Stimulated activated CD4-positive, alpha-beta T cell treated with anti-CD3 and anti-CD28 coated beads, TNF-alpha, amount 100 ng/mL, for 24 hours (primary cell): ENCODE results near the gene HHIPL1.
A peak's percentile ranks its signal among the peaks of the same experiment; 100 is the strongest.

ENCODE experiments used
- DNase-seq, 3 experiments: peaks; one replicate each; pipeline ENCODE4 v3.0.0-alpha.2; 2020; ENCODE audit warnings: low read depth in 3 of 3

The HHIPL1 gene

GRCh38 chr14:99675382-99675835, 30.5 kb downstream of the HHIPL1 start:
- DNase-seq: no peak

DNA sequence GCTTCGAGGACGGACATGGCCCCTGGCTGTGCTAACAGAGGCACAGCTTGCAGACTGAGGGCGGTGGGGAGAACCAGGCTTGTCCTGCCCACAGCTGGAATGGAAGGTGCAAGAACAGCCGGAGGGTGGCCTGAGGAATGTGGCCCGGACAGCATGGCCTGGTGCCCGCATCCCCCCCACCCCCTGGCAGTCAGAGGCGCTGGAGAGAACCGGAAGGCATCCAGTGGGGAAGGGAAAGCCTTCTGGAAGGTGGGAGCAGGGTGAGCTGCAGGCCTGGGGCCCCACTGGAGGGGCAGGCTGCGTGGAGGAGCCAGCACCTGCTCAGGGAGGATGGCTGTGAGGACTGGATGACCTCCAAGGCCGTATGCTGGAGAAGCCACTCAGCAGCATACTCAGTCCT, 31.0 kb downstream of the HHIPL1 start:
- no peak for DNase-seq

DNA sequence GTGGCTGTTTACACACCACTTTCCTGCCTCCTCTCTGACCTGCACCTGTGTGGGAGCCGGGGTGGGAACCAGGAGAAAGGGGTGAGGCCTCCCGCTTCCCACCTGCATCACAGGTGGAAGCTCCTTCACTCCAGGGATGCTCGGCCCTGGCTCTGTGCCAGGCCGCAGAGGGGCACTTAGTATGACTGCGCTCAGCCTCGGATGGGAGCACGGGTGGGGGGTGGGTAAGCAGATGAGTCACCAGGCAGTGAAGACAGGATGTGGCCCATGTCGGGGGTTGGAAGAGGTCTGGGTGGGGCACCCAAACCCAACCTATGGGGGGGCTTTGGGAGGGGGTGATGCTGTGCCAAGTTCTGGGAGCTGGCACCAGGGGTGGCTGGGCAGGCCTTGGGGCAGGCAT, 31.7 kb downstream of the HHIPL1 start:
- DNase-seq: no peak

DNA sequence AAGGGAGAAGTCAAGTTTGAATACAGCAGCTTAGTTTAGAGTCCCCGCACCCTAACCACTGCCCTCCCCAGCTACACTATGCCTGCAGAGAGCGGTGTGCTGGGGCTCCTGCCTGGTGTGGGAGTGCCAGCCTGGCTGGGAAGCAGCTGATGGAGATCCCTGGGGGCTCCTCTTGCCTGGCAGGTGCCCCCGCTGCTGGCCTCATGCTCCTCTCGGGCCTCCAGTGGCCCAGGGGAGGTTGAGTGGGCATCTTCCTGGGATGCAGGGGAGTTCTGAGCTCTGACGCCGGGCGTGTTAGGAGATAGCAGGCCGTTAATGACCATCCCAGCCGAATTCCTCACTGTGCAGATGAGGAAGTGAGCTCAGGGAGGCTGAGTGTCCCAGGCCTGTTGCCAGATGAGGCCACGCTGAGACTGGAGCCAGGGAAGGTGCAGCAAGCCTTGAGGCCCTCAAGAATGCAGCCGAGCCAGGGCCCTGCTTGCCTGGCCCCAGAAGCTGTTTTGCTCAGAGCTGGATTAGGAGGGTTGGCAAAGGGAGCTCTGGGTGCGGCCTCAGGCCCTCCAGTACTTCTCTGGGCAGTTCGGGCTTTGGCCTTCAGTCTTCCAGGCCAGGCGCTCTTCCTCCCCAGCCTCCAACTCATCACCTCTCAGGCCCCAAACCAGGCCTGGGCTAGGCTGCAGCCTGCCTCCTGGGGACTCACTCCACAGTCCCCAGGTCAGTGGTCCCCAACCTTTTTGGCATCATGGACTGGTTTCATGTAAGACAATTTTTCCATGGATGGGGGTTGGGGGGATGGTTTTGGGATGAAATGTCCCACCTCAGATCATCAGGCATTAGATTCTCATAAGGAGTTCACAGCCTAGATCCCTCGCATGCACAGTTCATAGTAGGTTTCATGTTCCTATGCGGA, 32.6 kb downstream of the HHIPL1 start:
- no peak for DNase-seq

DNA sequence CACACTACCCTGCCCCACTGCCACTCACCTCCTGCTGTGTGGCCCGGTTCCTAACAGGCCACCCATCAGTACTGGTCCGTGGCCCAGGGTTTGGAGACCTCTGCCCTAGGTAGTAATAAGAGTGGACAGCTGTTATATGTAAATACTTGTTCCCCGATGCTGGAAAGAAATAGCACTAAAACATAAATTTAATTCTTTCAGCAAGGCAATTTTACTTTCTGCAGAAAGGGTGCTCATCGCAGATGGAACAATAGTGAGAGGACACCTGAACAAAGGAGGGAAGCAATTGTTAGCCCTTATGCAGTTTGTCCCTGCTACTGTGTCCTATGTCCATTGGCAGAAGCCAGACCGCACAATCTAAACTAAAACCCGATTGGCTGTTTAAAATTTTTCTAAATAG, 33.3 kb downstream of the HHIPL1 start:
- DNase-seq: no peak

- no peak for DNase-seq
These were observed 34.2 kb downstream of the HHIPL1 start for GRCh38 chr14:99679111-99679510.

- no peak for DNase-seq
These were observed 34.6 kb downstream of the HHIPL1 start for GRCh38 chr14:99679543-99679942.

DNA sequence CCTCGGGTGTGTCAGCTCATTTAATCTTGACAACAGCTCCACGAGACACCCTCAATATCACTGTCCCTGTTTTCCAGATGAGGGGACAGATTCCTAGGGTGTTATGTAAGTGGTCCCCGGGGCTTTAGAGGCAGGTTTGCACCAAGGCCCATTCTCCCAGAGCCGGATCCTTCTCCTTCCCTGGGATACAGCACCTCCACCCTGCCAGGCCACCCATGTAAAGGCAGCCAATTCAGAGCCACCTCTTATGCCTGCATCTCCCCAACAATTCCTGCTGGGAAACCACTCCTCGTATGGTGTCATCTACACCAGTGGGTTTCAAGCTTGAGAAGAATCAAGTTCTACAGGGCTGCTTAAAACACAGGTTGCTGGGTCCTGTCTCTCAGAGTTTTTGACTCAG, 35.1 kb downstream of the HHIPL1 start:
- no peak for DNase-seq

- no peak for DNase-seq
These were observed 36.3 kb downstream of the HHIPL1 start for GRCh38 chr14:99681101-99681831.

DNA sequence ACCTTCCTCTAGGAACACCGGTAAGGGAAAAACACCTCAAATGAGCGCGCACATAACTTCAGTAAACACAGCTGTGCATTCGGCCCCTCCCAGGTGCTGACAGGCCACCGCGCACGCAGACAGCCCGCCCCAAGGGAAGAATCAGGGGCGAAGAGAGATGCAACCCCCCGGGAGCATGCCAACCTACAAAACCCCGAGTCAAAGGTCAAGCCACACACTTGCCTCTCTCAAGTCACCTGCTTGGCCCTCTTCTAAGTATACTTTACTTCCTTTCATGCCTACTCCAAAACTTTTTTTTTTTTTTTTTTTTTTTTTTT, 36.9 kb downstream of the HHIPL1 start:
- no peak for DNase-seq

GRCh38 chr14:99682809-99683618, 38.1 kb downstream of the HHIPL1 start:
- peak; percentile 62 to 81 (median 73) for DNase-seq

DNA sequence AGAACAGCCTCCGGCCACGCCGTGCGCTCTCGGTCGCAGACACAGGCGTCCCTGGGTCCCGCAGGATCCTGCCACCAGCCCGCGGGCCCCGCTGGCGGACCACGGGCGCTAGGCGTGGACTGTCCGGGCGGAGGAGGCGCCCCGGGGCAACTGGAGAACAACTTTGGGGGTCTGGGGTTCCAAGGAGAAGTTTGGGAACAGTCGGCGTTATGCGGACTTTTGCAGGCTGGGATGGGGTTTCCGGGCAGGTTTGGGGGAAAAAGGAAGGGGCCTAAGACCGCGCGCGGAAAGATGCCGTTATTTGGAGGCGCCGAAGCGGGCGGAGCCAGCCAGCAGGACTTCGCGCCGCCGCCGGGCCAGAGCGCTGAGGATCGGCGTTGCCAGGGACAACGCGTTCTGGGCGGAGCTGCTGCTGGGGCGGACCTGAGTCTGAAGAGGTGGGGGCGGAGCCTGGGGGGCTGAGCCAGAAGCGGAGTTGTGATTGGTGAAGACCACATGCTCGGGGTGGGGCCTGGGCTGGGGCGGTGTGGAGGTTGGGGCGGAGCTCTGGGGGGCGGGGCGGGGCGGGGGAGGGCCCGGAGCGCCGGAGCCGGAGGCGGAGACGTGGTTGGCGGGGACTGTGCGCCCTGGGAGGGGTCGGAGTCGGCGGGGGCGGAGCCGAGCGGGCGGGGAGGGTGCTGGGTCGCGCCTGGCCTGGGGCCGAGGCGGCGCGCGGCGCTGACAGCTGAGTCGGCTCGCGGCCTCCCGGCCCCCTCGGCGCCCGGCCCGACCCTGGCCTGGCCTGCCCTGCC, 38.9 kb downstream of the HHIPL1 start, which contains the start of gene CYP46A1:
Gene CYP46A1, plus strand, starts transcription at position 680 of the 791 bp plus-strand sequence. CDS start 120 bp downstream, outside the sequence.
- DNase-seq: peak; percentile 99 to 100 (median 99)

DNA sequence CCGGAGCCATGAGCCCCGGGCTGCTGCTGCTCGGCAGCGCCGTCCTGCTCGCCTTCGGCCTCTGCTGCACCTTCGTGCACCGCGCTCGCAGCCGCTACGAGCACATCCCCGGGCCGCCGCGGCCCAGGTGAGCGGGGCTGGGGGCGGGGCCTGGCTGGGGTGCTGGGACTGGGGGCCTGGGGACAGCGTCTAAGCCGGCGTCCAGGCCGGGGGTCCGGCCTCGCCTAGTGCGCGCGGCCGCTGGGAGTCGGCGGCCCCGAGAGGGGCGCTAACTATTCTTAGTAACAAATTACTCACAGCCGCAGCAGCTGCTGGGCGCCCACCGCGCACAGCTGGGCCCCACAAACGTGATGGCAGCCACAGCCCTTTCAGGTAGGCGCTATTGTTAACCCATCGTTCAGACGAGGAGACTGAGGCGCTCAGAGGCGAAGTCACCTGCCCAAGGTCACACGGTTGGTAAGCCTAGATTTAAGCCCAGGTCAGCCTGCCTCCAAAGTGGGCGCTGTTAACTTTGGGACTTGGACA, 39.5 kb downstream of the HHIPL1 start:
- peak in 1 of 3 experiments; percentile 6 for DNase-seq

- no peak for DNase-seq
These were observed 40.2 kb downstream of the HHIPL1 start for GRCh38 chr14:99685151-99685591.

GRCh38 chr14:99685596-99685995, 40.7 kb downstream of the HHIPL1 start:
- DNase-seq: no peak

DNA sequence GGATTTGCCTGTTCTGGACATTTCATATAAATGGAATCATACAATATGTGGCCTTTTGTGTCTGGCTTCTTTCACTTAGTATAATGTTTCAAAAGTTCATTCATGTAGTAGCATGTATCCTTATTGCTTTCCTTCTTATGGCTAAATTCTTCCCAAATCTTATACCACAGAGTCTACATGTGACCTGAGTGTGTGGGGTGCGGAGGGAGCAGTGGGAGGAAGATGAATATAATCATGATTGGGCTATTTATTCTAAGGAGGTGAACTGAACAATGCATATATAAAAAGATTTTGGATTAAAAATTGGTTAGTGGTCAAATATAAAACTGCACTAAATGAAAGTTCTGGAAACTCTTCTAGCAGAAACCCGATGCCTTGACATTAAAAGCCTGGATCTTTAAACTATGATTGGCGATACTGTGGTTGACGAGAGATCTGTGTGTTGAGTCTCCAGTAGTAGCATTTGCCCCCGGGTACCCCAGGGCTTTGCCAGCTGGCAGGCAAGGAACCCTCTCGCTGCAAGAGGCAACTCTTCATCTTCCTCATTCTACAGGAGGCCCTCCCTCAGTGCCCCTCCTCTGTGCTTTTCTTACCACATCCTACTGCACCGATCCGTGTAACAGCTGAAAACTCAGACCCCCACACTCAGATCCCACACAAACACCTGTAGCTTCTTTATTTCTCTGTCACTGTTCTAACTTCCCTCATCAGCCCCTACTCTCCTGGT, 41.8 kb downstream of the HHIPL1 start:
- no peak for DNase-seq

- no peak for DNase-seq
These were observed 42.6 kb downstream of the HHIPL1 start for GRCh38 chr14:99687284-99688209.

- no peak for DNase-seq
These were observed 43.3 kb downstream of the HHIPL1 start for GRCh38 chr14:99688210-99688581.

DNA sequence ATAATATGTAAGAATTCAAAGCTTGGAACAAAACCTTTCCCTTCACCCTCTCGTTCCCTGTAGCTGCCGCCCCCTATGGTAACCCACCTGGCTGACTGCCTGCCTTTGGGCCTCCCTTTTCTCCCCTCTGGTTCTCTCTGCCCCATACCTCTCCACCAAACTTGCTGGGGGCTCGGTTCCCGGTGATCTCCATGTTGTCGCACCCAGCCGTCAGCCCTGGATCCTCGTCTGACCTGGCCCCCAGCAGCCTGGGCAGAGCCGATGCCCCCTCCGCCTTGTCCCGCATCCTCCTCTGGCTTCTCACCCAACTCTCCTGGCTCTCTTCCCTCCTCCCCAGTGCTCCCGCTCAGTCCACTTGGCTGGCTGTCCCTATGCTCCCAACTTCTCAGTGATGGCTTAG, 43.7 kb downstream of the HHIPL1 start:
- DNase-seq: no peak
